Mesenchymal stem cell (in vitro differentiated cells and primary cell): Measurements from ENCODE around the gene SCN2B.

ENCODE experiments used
- DNase-seq: peaks from one replicate; pipeline ENCODE4 v3.0.0-alpha.2; 2013
- H2AFZ ChIP-seq: one replicate; pipeline ENCODE4 v1.6.1; 2013; ENCODE audit warnings: low read depth, mild to moderate bottlenecking, control low read depth, inconsistent platforms, low read length, moderate library complexity
- H2AK5ac ChIP-seq: 2 replicates; pipeline ENCODE4 v1.6.1; 2013; ENCODE audit warnings: low read length, moderate library complexity, mild to moderate bottlenecking, inconsistent platforms; ENCODE audit not compliant: severe bottlenecking
- H2BK120ac ChIP-seq: one replicate; pipeline ENCODE4 v1.6.1; 2013; ENCODE audit warnings: low read depth, mild to moderate bottlenecking, inconsistent platforms, low read length, moderate library complexity
- H2BK12ac ChIP-seq, 2 experiments: one replicate each; pipeline ENCODE4 v1.6.1; 2013; ENCODE audit warnings: inconsistent platforms in 2 of 2, low read length in 2 of 2, mild to moderate bottlenecking in 2 of 2, moderate library complexity in 2 of 2, control low read depth in 1 of 2
- H2BK15ac ChIP-seq: one replicate; pipeline ENCODE4 v1.6.1; 2013; ENCODE audit warnings: mild to moderate bottlenecking, low read depth, inconsistent platforms; ENCODE audit not compliant: poor library complexity, severe bottlenecking
- H2BK5ac ChIP-seq: 2 replicates; pipeline ENCODE4 v1.6.1; 2013; ENCODE audit warnings: low read depth, mild to moderate bottlenecking, low read length, control low read depth, inconsistent platforms; ENCODE audit not compliant: poor library complexity, severe bottlenecking
- H3K14ac ChIP-seq, 2 experiments: one replicate each; pipeline ENCODE4 v1.6.1; 2013; ENCODE audit warnings: inconsistent platforms in 2 of 2, low read length in 2 of 2, control low read depth in 1 of 2, mild to moderate bottlenecking in 1 of 2, moderate library complexity in 1 of 2
- H3K18ac ChIP-seq, 2 experiments: one replicate each; pipeline ENCODE4 v1.6.1; 2013; ENCODE audit warnings: inconsistent platforms in 2 of 2, low read length in 2 of 2, control low read depth in 1 of 2, low read depth in 1 of 2, mild to moderate bottlenecking in 1 of 2
- H3K23ac ChIP-seq, 2 experiments: one replicate each; pipeline ENCODE4 v1.6.1; 2013; ENCODE audit warnings: inconsistent platforms in 2 of 2, low read length in 2 of 2, mild to moderate bottlenecking in 2 of 2, moderate library complexity in 2 of 2, control low read depth in 1 of 2
- H3K27ac ChIP-seq: 2 replicates; pipeline ENCODE4 v1.5.1; 2013; ENCODE audit warnings: mild to moderate bottlenecking, moderate library complexity, low read length, control low read depth, inconsistent platforms; ENCODE audit not compliant: poor library complexity, severe bottlenecking
- H3K27me3 ChIP-seq, 2 experiments: 2 replicates each; pipeline versions ENCODE4 v1.6.1 to v1.7.0; 2013; ENCODE audit warnings: low read length in 2 of 2, mild to moderate bottlenecking in 2 of 2, moderate library complexity in 2 of 2, control low read depth in 1 of 2, inconsistent platforms in 1 of 2; ENCODE audit not compliant: control insufficient read depth in 1 of 2, insufficient read depth in 1 of 2
- H3K36me3 ChIP-seq, 2 experiments: 2 replicates each; pipeline versions ENCODE4 v1.6.1 to v1.7.0; 2013; ENCODE audit warnings: low read length in 2 of 2, control low read depth in 1 of 2, inconsistent platforms in 1 of 2, low read depth in 1 of 2, mild to moderate bottlenecking in 1 of 2; ENCODE audit not compliant: insufficient read depth in 2 of 2, control insufficient read depth in 1 of 2
- H3K4ac ChIP-seq, 2 experiments: one replicate each; pipeline ENCODE4 v1.6.1; 2013; ENCODE audit warnings: inconsistent platforms in 2 of 2, low read length in 2 of 2, mild to moderate bottlenecking in 2 of 2, moderate library complexity in 2 of 2, control low read depth in 1 of 2, low read depth in 1 of 2
- H3K4me1 ChIP-seq: 2 replicates; pipeline ENCODE4 v1.6.1; 2013; ENCODE audit warnings: low read depth, low read length, control low read depth; ENCODE audit not compliant: control insufficient read depth, insufficient read depth
- H3K4me2 ChIP-seq: 2 replicates; pipeline ENCODE4 v1.6.1; 2013; ENCODE audit warnings: low read length, mild to moderate bottlenecking, inconsistent platforms; ENCODE audit not compliant: poor library complexity, severe bottlenecking
- H3K4me3 ChIP-seq, 2 experiments: 2 replicates each; pipeline versions ENCODE4 v1.5.1 to v1.7.0; 2013; ENCODE audit warnings: low read length in 2 of 2, mild to moderate bottlenecking in 2 of 2, control low read depth in 1 of 2, low read depth in 1 of 2; ENCODE audit not compliant: insufficient read depth in 1 of 2
- H3K79me1 ChIP-seq: replicated peaks from 2 replicates; pipeline ENCODE4 v1.6.1; 2013; ENCODE audit warnings: mild to moderate bottlenecking, control low read depth, low read length, inconsistent platforms; ENCODE audit not compliant: poor library complexity, severe bottlenecking
- H3K9ac ChIP-seq: 2 replicates; pipeline ENCODE4 v1.7.0; 2013; ENCODE audit warnings: mild to moderate bottlenecking, low read length, moderate library complexity
- H3K9me3 ChIP-seq: 2 replicates; pipeline ENCODE4 v1.7.0; 2013; ENCODE audit warnings: mild to moderate bottlenecking, low read length; ENCODE audit not compliant: control insufficient read depth
- H4K8ac ChIP-seq: one replicate; pipeline ENCODE4 v1.6.1; 2013; ENCODE audit warnings: inconsistent platforms, mild to moderate bottlenecking, low read length, moderate library complexity
- H4K91ac ChIP-seq: one replicate; pipeline ENCODE4 v1.6.1; 2013; ENCODE audit warnings: mild to moderate bottlenecking, low read length, inconsistent platforms
- WGBS: methylation state at CpG from one replicate; pipeline ENCODE4 v1.1.7; 2013; ENCODE audit warnings: mixed read lengths; 5-methylcytosine and 5-hydroxymethylcytosine counted together

SCN2B gene

GRCh38 chr11:118167253-118167652 is 9.2 kb downstream of the SCN2B start:
- no peak overlapping the region for H3K4ac ChIP-seq
- no peak overlapping the region for H3K9ac ChIP-seq
- H3K9me3 ChIP-seq: no peaks in the 10 kb centered on the region
- H3K4me1 ChIP-seq: peaks cover 7% of the 10 kb centered on the region
- H3K79me1 ChIP-seq: no peaks in the 10 kb centered on the region
- no peaks in the 10 kb centered on the region for H3K36me3 ChIP-seq
- no peak overlapping the region for H3K4me2 ChIP-seq
- no peak overlapping the region for H4K8ac ChIP-seq
- H2BK12ac ChIP-seq: no peak overlapping the region
- no peak overlapping the region for H2AK5ac ChIP-seq
- H3K18ac ChIP-seq: no peak overlapping the region
- no peak overlapping the region for H2BK5ac ChIP-seq
- no peak overlapping the region for H2AFZ ChIP-seq
- H3K4me3 ChIP-seq: no peak overlapping the region
- no peak overlapping the region for H2BK120ac ChIP-seq
- DNase-seq: no peak
- H4K91ac ChIP-seq: no peak overlapping the region
- peaks cover 84% of the 10 kb centered on the region in 2 experiments for H3K27me3 ChIP-seq
- H3K27ac ChIP-seq: no peak overlapping the region
- no peak overlapping the region for H2BK15ac ChIP-seq
- no peak overlapping the region for H3K23ac ChIP-seq
- H3K14ac ChIP-seq: no peak overlapping the region
- no CpG with 5 or more reads among the region's 2 CpGs for WGBS

- no peak overlapping the region for H3K4me3 ChIP-seq
- H3K4me1 ChIP-seq: peaks cover 7% of the 10 kb centered on the region
- no peak overlapping the region for H3K4me2 ChIP-seq
- H3K18ac ChIP-seq: no peak overlapping the region
- no peaks in the 10 kb centered on the region for H3K9me3 ChIP-seq
- H2BK5ac ChIP-seq: no peak overlapping the region
- H2BK120ac ChIP-seq: no peak overlapping the region
- no peak overlapping the region for H4K8ac ChIP-seq
- H3K27ac ChIP-seq: no peak overlapping the region
- peaks cover 85% of the 10 kb centered on the region in 2 experiments for H3K27me3 ChIP-seq
- H4K91ac ChIP-seq: no peak overlapping the region
- H3K14ac ChIP-seq: no peak overlapping the region
- H3K36me3 ChIP-seq: no peaks in the 10 kb centered on the region
- H3K4ac ChIP-seq: no peak overlapping the region
- H3K79me1 ChIP-seq: no peaks in the 10 kb centered on the region
- no peak overlapping the region for H3K9ac ChIP-seq
- no peak overlapping the region for H2BK12ac ChIP-seq
- no peak overlapping the region for H2AK5ac ChIP-seq
- no peak overlapping the region for H2AFZ ChIP-seq
- DNase-seq: no peak
- H2BK15ac ChIP-seq: no peak overlapping the region
- 89% methylated on average over 16 of the region's 17 CpGs for WGBS
- no peak overlapping the region for H3K23ac ChIP-seq
Measured at GRCh38 chr11:118166641-118167040, 9.8 kb downstream of the SCN2B start.

- Histone ChIP-seq H4K8ac (no peak overlapping the region), H4K91ac (no peak overlapping the region), H2BK12ac (no peak overlapping the region), H2BK120ac (no peak overlapping the region), H3K18ac (no peak overlapping the region), H3K27ac (no peak overlapping the region), H2AK5ac (no peak overlapping the region), H3K79me1 (no peaks in the 10 kb centered on the region), H2AFZ (no peak overlapping the region), H3K14ac (no peak overlapping the region), H3K4me1 (peaks cover 4% of the 10 kb centered on the region), H3K36me3 (no peaks in the 10 kb centered on the region), H3K27me3 (peaks cover 86% of the 10 kb centered on the region in 2 experiments), H3K9ac (no peak overlapping the region), H3K4me2 (no peak overlapping the region), H3K4me3 (no peak overlapping the region), H3K9me3 (no peaks in the 10 kb centered on the region), H2BK15ac (no peak overlapping the region), H3K4ac (no peak overlapping the region), H3K23ac (no peak overlapping the region), H2BK5ac (no peak overlapping the region)
- no peak for DNase-seq
- whole genome bisulfite sequencing: 40% methylated on average over 1 of the region's 2 CpGs
Measured at GRCh38 chr11:118164885-118165284, 11.6 kb downstream of the SCN2B start.

GRCh38 chr11:118163494-118163893 is 12.9 kb downstream of the SCN2B start:
- H3K36me3 ChIP-seq: no peaks in the 10 kb centered on the region
- H3K9ac ChIP-seq: no peak overlapping the region
- no peak overlapping the region for H2BK120ac ChIP-seq
- H4K91ac ChIP-seq: no peak overlapping the region
- H2AFZ ChIP-seq: no peak overlapping the region
- 85% methylated on average over 2 of the region's 5 CpGs for WGBS
- H3K4ac ChIP-seq: no peak overlapping the region
- no peak overlapping the region for H3K14ac ChIP-seq
- no peaks in the 10 kb centered on the region for H3K79me1 ChIP-seq
- H3K27ac ChIP-seq: no peak overlapping the region
- no peaks in the 10 kb centered on the region for H3K9me3 ChIP-seq
- H2AK5ac ChIP-seq: no peak overlapping the region
- no peak overlapping the region for H2BK5ac ChIP-seq
- H3K4me2 ChIP-seq: no peak overlapping the region
- no peak overlapping the region for H3K4me3 ChIP-seq
- no peak for DNase-seq
- peaks cover 86% of the 10 kb centered on the region in 2 experiments for H3K27me3 ChIP-seq
- peaks cover 4% of the 10 kb centered on the region for H3K4me1 ChIP-seq
- no peak overlapping the region for H3K23ac ChIP-seq
- no peak overlapping the region for H2BK15ac ChIP-seq
- no peak overlapping the region for H3K18ac ChIP-seq
- H2BK12ac ChIP-seq: no peak overlapping the region
- H4K8ac ChIP-seq: no peak overlapping the region
